GM23338 (cell line): ENCODE data around the gene ABCG2. TPM values are rescaled to one million over a fixed set of nuclear protein-coding genes. Genes with fewer than 3 reads are reported as not detected.
A peak's percentile ranks its signal among the peaks of the same experiment; 100 is the strongest.

Experiments used
- ATAC-seq: fragments of 200-7000 bp; cut with Tn5 transposase; 3 replicates; pipeline ENCODE4 v1.9.1; 2020
- DNase-seq: peaks from one replicate; pipeline ENCODE4 v3.0.0-alpha.2; 2015; ENCODE audit warnings: low spot score
- H2AFZ ChIP-seq: fragments of 200-600 bp; sonication (generic); 2 replicates; pipeline ENCODE4 v1.8.0; 2016; ENCODE audit warnings: antibody characterized with exemption, mild to moderate bottlenecking, moderate library complexity
- H3F3A ChIP-seq: fragments of 200-600 bp; sonication (generic); replicated peaks from 2 replicates; pipeline ENCODE4 v1.8.0; 2017; ENCODE audit warnings: antibody characterized with exemption, mixed run types, low read depth
- H3K27ac ChIP-seq: fragments of 200-600 bp; sonication (generic); 2 replicates; pipeline ENCODE4 v1.6.1; 2016; ENCODE audit warnings: low read depth
- H3K27me3 ChIP-seq: fragments of 200-600 bp; sonication (generic); 2 replicates; pipeline ENCODE4 v1.8.0; 2016; ENCODE audit warnings: mild to moderate bottlenecking, mixed run types, moderate library complexity; ENCODE audit not compliant: insufficient read depth
- H3K36me3 ChIP-seq: fragments of 200-600 bp; sonication (generic); 2 replicates; pipeline ENCODE4 v1.8.0; 2016; ENCODE audit warnings: mild to moderate bottlenecking; ENCODE audit not compliant: insufficient read depth
- H3K4me1 ChIP-seq: fragments of 200-600 bp; sonication (generic); 2 replicates; pipeline ENCODE4 v1.8.0; 2016; ENCODE audit warnings: mild to moderate bottlenecking, moderate library complexity; ENCODE audit not compliant: insufficient read depth
- H3K4me2 ChIP-seq: fragments of 200-600 bp; sonication (generic); 2 replicates; pipeline ENCODE4 v1.7.1; 2017; ENCODE audit warnings: mixed run types
- H3K4me3 ChIP-seq: fragments of 200-600 bp; sonication (generic); 2 replicates; pipeline ENCODE4 v1.6.1; 2016; ENCODE audit warnings: mixed run types
- H3K79me2 ChIP-seq: fragments of 200-600 bp; sonication (generic); replicated peaks from 2 replicates; pipeline ENCODE4 v1.8.0; 2017; ENCODE audit warnings: mild to moderate bottlenecking; ENCODE audit not compliant: insufficient read depth
- H3K9me2 ChIP-seq: fragments of 200-600 bp; sonication (generic); 2 replicates; pipeline ENCODE4 v1.8.0; 2017; ENCODE audit not compliant: insufficient read depth
- H4K20me1 ChIP-seq: fragments of 200-600 bp; sonication (generic); replicated peaks from 2 replicates; pipeline ENCODE4 v1.8.0; 2017; ENCODE audit warnings: mild to moderate bottlenecking; ENCODE audit not compliant: insufficient read depth
- H3K27ac Mint-ChIP-seq: 2 replicates; pipeline ENCODE4 v1.8.0; 2020; ENCODE audit warnings: inconsistent platforms, mild to moderate bottlenecking, moderate library complexity, mixed read lengths
- H3K27me3 Mint-ChIP-seq: 3 replicates; pipeline ENCODE4 v1.8.0; 2022; ENCODE audit warnings: low read depth, mild to moderate bottlenecking, moderate library complexity, mixed read lengths, inconsistent platforms; ENCODE audit not compliant: insufficient read depth, poor library complexity
- H3K36me3 Mint-ChIP-seq: 3 replicates; pipeline ENCODE4 v1.8.0; 2021; ENCODE audit warnings: low read depth, mild to moderate bottlenecking, inconsistent platforms, moderate library complexity, mixed read lengths
- H3K4me1 Mint-ChIP-seq: 3 replicates; pipeline ENCODE4 v1.8.0; 2020; ENCODE audit warnings: mild to moderate bottlenecking, inconsistent platforms, mixed read lengths
- H3K4me3 Mint-ChIP-seq: 3 replicates; pipeline ENCODE4 v1.8.0; 2021; ENCODE audit warnings: moderate library complexity, mild to moderate bottlenecking, inconsistent platforms, mixed read lengths
- H3K9me3 Mint-ChIP-seq: 3 replicates; pipeline ENCODE4 v1.8.0; 2020; ENCODE audit warnings: moderate library complexity, mild to moderate bottlenecking, inconsistent platforms, mixed read lengths
- CREB1 ChIP-seq: fragments of 250-450 bp; sonication (Bioruptor Pico); IDR thresholded peaks from 2 replicates; pipeline ENCODE4 v1.5.0; 2020; ENCODE audit warnings: low read depth, mild to moderate bottlenecking, moderate library complexity
- ETS1 ChIP-seq: IDR thresholded peaks from 2 replicates; pipeline ENCODE4 v1.6.1; 2016; ENCODE audit warnings: antibody characterized with exemption
- EZH2 ChIP-seq: fragments of 200-600 bp; sonication (generic); IDR thresholded peaks from one replicate; pipeline ENCODE4 v1.8.0; 2017; ENCODE audit warnings: antibody characterized with exemption, mild to moderate bottlenecking, low read depth; ENCODE audit not compliant: unreplicated experiment
- EZH2phosphoT487 ChIP-seq: fragments of 200-600 bp; sonication (generic); IDR thresholded peaks from one replicate; pipeline ENCODE4 v1.8.1; 2018; ENCODE audit warnings: antibody characterized with exemption; ENCODE audit not compliant: unreplicated experiment
- JUNB ChIP-seq: IDR thresholded peaks from one replicate; pipeline ENCODE4 v1.6.1; 2016; ENCODE audit warnings: antibody characterized with exemption; ENCODE audit not compliant: unreplicated experiment
- NANOG ChIP-seq: IDR thresholded peaks from 2 replicates; pipeline ENCODE4 v1.6.1; 2016; ENCODE audit warnings: antibody characterized with exemption, borderline replicate concordance
- POLR2AphosphoS5 ChIP-seq: IDR thresholded peaks from 2 replicates; pipeline ENCODE4 v1.6.1; 2016; ENCODE audit warnings: antibody characterized with exemption, low read depth
- REST ChIP-seq: IDR thresholded peaks from one replicate; pipeline ENCODE4 v1.6.1; 2018; ENCODE audit warnings: antibody characterized with exemption; ENCODE audit not compliant: unreplicated experiment
- STAT1 ChIP-seq: IDR thresholded peaks from one replicate; pipeline ENCODE4 v1.6.1; 2016; ENCODE audit warnings: antibody characterized with exemption; ENCODE audit not compliant: unreplicated experiment
- ZNF114 ChIP-seq: fragments of 250-450 bp; sonication (Bioruptor Pico); IDR thresholded peaks from 2 replicates; pipeline ENCODE4 v1.5.0; 2020; ENCODE audit warnings: mild to moderate bottlenecking, moderate library complexity
- ZNF331 ChIP-seq: fragments of 250-450 bp; sonication (Bioruptor Pico); IDR thresholded peaks from 2 replicates; pipeline ENCODE4 v1.5.0; 2020; ENCODE audit warnings: low read depth, mild to moderate bottlenecking, moderate library complexity
- ZNF462 ChIP-seq: fragments of 250-450 bp; sonication (Bioruptor Pico); IDR thresholded peaks from 2 replicates; pipeline ENCODE4 v1.5.0; 2020; ENCODE audit warnings: mild to moderate bottlenecking, moderate library complexity
- polyA plus RNA-seq: library from polyadenylated mRNA; unstranded; fragments of >200 nt; fragmentation: Nextera tagmentation; extraction: Ambion mirVana; gene quantifications from 2 replicates; pipeline ENCODE4 v1.2.1, GENCODE V29; 2016
- total RNA-seq: library from RNA; depleted of rRNA; stranded (reverse); fragments of >200 nt; shearing (Covaris generic); gene quantifications from 2 replicates; pipeline ENCODE4 v1.2.3, GENCODE V29; 2014
- TF ChIP-seq, protein P1 (sequence below), 2 experiments: fragments of 200-600 bp in 1 of 2; sonication (generic) in 1 of 2; conservative IDR thresholded peaks; 2 replicates each; pipeline versions ENCODE4 v1.5.1 to v1.6.1; 2016 to 2017; ENCODE audit warnings: antibody characterized with exemption in 2 of 2, low read depth in 2 of 2, mild to moderate bottlenecking in 2 of 2, moderate library complexity in 1 of 2

Gene ABCG2
- total and polyA plus RNA-seq, 2 experiments from 2014 or later: 1.5 to 10.6 TPM

DNA sequence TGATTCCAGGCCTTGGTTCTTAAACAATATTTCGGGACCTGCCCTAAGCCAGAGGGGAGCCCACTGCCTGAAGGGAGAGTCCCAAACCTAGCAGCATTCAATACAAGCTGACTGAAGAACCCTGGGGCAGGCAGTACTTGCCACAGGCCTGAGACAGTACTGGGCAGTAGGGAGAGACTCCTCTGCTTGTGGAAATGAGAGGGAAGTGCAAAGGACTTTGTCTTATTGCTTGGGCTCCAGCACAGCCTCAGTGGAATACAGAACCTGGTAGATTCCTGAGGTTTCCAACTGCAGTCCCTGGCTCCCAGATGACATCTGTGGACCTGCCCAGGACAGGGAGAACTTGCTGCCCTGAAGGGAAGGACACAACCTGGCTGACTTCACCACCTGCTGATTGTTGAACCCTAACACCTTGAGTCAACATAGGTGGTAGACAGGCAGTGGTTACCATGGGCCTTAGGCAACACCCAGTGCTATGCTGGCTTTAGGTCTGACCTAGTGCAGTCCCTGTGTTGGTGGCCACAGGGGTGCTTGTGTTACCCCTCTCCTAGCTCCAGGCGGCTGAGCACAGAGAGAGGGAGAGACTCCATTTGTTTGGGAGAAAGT is 20.3 kb upstream of the ABCG2 start:
- peaks cover 14% of the 10 kb centered on the region for H3K4me1 ChIP-seq
- H3K36me3 Mint-ChIP-seq: peaks cover 4% of the 10 kb centered on the region; the same call in 1 of the 3 replicates
- TF ChIP-seq STAT1: no peak
- no peak for TF ChIP-seq EZH2phosphoT487
- TF ChIP-seq ETS1: no peak
- TF ChIP-seq REST: no peak
- no peak for TF ChIP-seq ZNF114 (CRISPR knock-in tag)
- no peak for TF ChIP-seq POLR2AphosphoS5
- TF ChIP-seq CREB1 (CRISPR knock-in tag): no peak
- no peak for TF ChIP-seq EZH2
- TF ChIP-seq ZNF331 (CRISPR knock-in tag): no peak
- TF ChIP-seq, protein P1, sequence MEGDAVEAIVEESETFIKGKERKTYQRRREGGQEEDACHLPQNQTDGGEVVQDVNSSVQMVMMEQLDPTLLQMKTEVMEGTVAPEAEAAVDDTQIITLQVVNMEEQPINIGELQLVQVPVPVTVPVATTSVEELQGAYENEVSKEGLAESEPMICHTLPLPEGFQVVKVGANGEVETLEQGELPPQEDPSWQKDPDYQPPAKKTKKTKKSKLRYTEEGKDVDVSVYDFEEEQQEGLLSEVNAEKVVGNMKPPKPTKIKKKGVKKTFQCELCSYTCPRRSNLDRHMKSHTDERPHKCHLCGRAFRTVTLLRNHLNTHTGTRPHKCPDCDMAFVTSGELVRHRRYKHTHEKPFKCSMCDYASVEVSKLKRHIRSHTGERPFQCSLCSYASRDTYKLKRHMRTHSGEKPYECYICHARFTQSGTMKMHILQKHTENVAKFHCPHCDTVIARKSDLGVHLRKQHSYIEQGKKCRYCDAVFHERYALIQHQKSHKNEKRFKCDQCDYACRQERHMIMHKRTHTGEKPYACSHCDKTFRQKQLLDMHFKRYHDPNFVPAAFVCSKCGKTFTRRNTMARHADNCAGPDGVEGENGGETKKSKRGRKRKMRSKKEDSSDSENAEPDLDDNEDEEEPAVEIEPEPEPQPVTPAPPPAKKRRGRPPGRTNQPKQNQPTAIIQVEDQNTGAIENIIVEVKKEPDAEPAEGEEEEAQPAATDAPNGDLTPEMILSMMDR (conservative IDR thresholded peaks at IDR 0.05; ENCODE audit: low read depth in 2 of 2): no peak
- no peak for TF ChIP-seq JUNB
- no peak for TF ChIP-seq ZNF462
- no peak for TF ChIP-seq NANOG
- DNase-seq (no peak), ATAC-seq (peak; percentile 71)
- no peak overlapping the region for H3K4me3 Mint-ChIP-seq
- H3K27me3 ChIP-seq: no peaks in the 10 kb centered on the region
- H3F3A ChIP-seq: no peaks in the 10 kb centered on the region
- no peak overlapping the region; the same call in 1 of the 2 replicates for H3K27ac ChIP-seq
- peaks cover 4% of the 10 kb centered on the region for H3K27me3 Mint-ChIP-seq
- peak overlapping the region; percentile 92; the same call in 1 of the 2 replicates for H3K27ac Mint-ChIP-seq
- no peaks in the 10 kb centered on the region for H4K20me1 ChIP-seq
- H3K36me3 ChIP-seq: no peaks in the 10 kb centered on the region
- H2AFZ ChIP-seq: peak overlapping the region; percentile 96
- H3K4me3 ChIP-seq: no peak overlapping the region
- H3K9me3 Mint-ChIP-seq: no peaks in the 10 kb centered on the region
- no peaks in the 10 kb centered on the region for H3K79me2 ChIP-seq
- H3K4me2 ChIP-seq: peak overlapping the region; percentile 58; the same call in 1 of the 2 replicates
- H3K4me1 Mint-ChIP-seq: peaks cover 18% of the 10 kb centered on the region
- H3K9me2 ChIP-seq: 0 out of 2 replicates have a peak, but pooled peaks cover 4% of the 10 kb centered on the region
